HEK293T (cell line): ENCODE measurements around the gene PCBP4.

Experiments used
- CTCF ChIA-PET: fragments of 350-600 bp; formaldehyde crosslinking; extraction: SDS; loops from one replicate; lab custom pipeline; 2021; ENCODE audit warnings: antibody characterized with exemption, inconsistent platforms; lab: Yijun Ruan, JAX
- POLR2A ChIA-PET: fragments of 350-600 bp; formaldehyde crosslinking; extraction: SDS; loops from one replicate; lab custom pipeline; 2020; ENCODE audit warnings: antibody characterized with exemption, inconsistent platforms; lab: Yijun Ruan, JAX
- DNase-seq: peaks from one replicate; pipeline ENCODE4 v3.0.0; 2012; ENCODE audit warnings: mixed read lengths; ENCODE audit errors: extremely low spot score
- ARNT ChIP-seq: fragments of 450-650 bp; IDR thresholded peaks from 2 replicates; pipeline ENCODE4 v1.6.1; 2017; ENCODE audit warnings: mild to moderate bottlenecking
- BHLHE40 ChIP-seq: fragments of 450-650 bp; IDR thresholded peaks from 2 replicates; pipeline ENCODE4 v1.6.1; 2016; ENCODE audit warnings: mild to moderate bottlenecking, moderate library complexity, borderline replicate concordance
- CTBP1 ChIP-seq: fragments of 450-650 bp; IDR thresholded peaks from 2 replicates; pipeline ENCODE4 v1.6.1; 2016; ENCODE audit warnings: borderline replicate concordance
- ELF4 ChIP-seq: fragments of 450-650 bp; IDR thresholded peaks from 2 replicates; pipeline ENCODE4 v1.6.1; 2017; ENCODE audit warnings: antibody characterized with exemption
- FOXA1 ChIP-seq: fragments of 450-650 bp; IDR thresholded peaks from 2 replicates; pipeline ENCODE4 v1.6.1; 2016; ENCODE audit warnings: mild to moderate bottlenecking
- FOXK2 ChIP-seq: fragments of 450-650 bp; IDR thresholded peaks from 2 replicates; pipeline ENCODE4 v1.6.1; 2016; ENCODE audit warnings: mild to moderate bottlenecking
- FOXM1 ChIP-seq: fragments of 450-650 bp; IDR thresholded peaks from 2 replicates; pipeline ENCODE4 v1.6.1; 2017; ENCODE audit warnings: mild to moderate bottlenecking, borderline replicate concordance
- HDGF ChIP-seq: fragments of 450-650 bp; IDR thresholded peaks from 2 replicates; pipeline ENCODE4 v1.6.1; 2017; ENCODE audit warnings: antibody characterized with exemption, borderline replicate concordance
- L3MBTL2 ChIP-seq: fragments of 450-650 bp; conservative IDR thresholded peaks from 2 replicates; pipeline ENCODE4 v1.6.1; 2016; ENCODE audit warnings: mild to moderate bottlenecking
- LEF1 ChIP-seq: fragments of 450-650 bp; IDR thresholded peaks from 2 replicates; pipeline ENCODE4 v1.6.1; 2017; ENCODE audit warnings: mild to moderate bottlenecking, borderline replicate concordance
- NFRKB ChIP-seq: fragments of 450-650 bp; IDR thresholded peaks from 2 replicates; pipeline ENCODE4 v1.6.1; 2016; ENCODE audit warnings: mild to moderate bottlenecking, moderate library complexity
- PKNOX1 ChIP-seq: fragments of 450-650 bp; IDR thresholded peaks from 2 replicates; pipeline ENCODE4 v1.6.1; 2016
- SP1 ChIP-seq: fragments of 450-650 bp; IDR thresholded peaks from 2 replicates; pipeline ENCODE4 v1.6.1; 2017
- SUZ12 ChIP-seq: fragments of 450-650 bp; IDR thresholded peaks from 2 replicates; pipeline ENCODE4 v1.6.1; 2016; ENCODE audit warnings: mild to moderate bottlenecking
- TARDBP ChIP-seq: fragments of 450-650 bp; IDR thresholded peaks from 2 replicates; pipeline ENCODE4 v1.6.1; 2016
- ZNF384 ChIP-seq: fragments of 450-650 bp; IDR thresholded peaks from 2 replicates; pipeline ENCODE4 v1.6.1; 2016

The PCBP4 gene

GRCh38 chr3:51980253-51980652 is 13.0 kb upstream of the PCBP4 start:
- POLR2A ChIA-PET, result no interaction called here
- TF ChIP-seq SP1 (no peak), L3MBTL2 (no peak), PKNOX1 (no peak), ZNF384 (no peak), TARDBP (no peak), FOXK2 (no peak), NFRKB (no peak), FOXM1 (no peak)
- no peak for DNase-seq
- CTCF ChIA-PET, result no interaction called here

- CTCF ChIA-PET, result no interaction called here
- no peak for TF ChIP-seq ARNT
- TF ChIP-seq FOXA1, result no peak
- TF ChIP-seq PKNOX1, result no peak
- no peak for TF ChIP-seq SP1
- no peak for TF ChIP-seq NFRKB
- TF ChIP-seq BHLHE40, result no peak
- POLR2A ChIA-PET, result interaction anchor here (1.7 to 1.8 kb wide), 2 partner anchors 9 to 17 kb away, joined by 3 to 10 read pairs; partner anchors contain the start of gene RPL29
- DNase-seq, result no peak
These were observed 10.9 kb upstream of the PCBP4 start for GRCh38 chr3:51978143-51978502.

GRCh38 chr3:51977446-51978142 is 10.3 kb upstream of the PCBP4 start:
- TF ChIP-seq NFRKB (no peak), CTBP1 (no peak), L3MBTL2 (no peak), SUZ12 (no peak), ARNT (no peak), LEF1 (no peak), TARDBP (no peak), HDGF (no peak), ZNF384 (no peak), SP1 (no peak), FOXK2 (no peak), ELF4 (no peak), FOXA1 (no peak), FOXM1 (no peak), BHLHE40 (no peak)
- POLR2A ChIA-PET, result interaction anchor here (0.6 to 2.0 kb wide), 3 partner anchors 8 to 18 kb away, joined by 3 to 6 read pairs (median 4); partner anchors contain the start of gene RPL29
- CTCF ChIA-PET, result no interaction called here
- no peak for DNase-seq

- DNase-seq, result peak; percentile 54
- POLR2A ChIA-PET, result interaction anchor here (0.6 to 4.2 kb wide), 4 partner anchors 9 to 34 kb away, joined by 3 to 52 read pairs (median 5); partner anchors contain the start of genes PARP3, PCBP4, RPL29 and RRP9
- TF ChIP-seq BHLHE40, result no peak
- TF ChIP-seq FOXK2, result no peak
- no peak for TF ChIP-seq NFRKB
- TF ChIP-seq CTBP1, result no peak
- no peak for TF ChIP-seq SUZ12
- no peak for TF ChIP-seq SP1
- no peak for TF ChIP-seq ELF4
- no peak for TF ChIP-seq L3MBTL2
- TF ChIP-seq LEF1, result no peak
- TF ChIP-seq ARNT, result no peak
- no peak for TF ChIP-seq TARDBP
- TF ChIP-seq PKNOX1, result no peak
- no peak for TF ChIP-seq FOXA1
- CTCF ChIA-PET, result no interaction called here
These were observed 8.7 kb upstream of the PCBP4 start for GRCh38 chr3:51975852-51976549.

- peak; percentile 82 for DNase-seq
- CTCF ChIA-PET, result interaction anchor here (2.4 to 4.5 kb wide), 2 partner anchors 8 to 33 kb away, joined by 14 to 21 read pairs; partner anchors contain the start of genes ACY1, PARP3 and RRP9
- POLR2A ChIA-PET, result interaction anchor here (0.6 to 4.2 kb wide), 10 partner anchors 8 to 269 kb away, joined by 3 to 52 read pairs (median 6); partner anchors contain the start of genes ACY1, PARP3, PCBP4 and RPL29
- TF ChIP-seq ELF4, result no peak
- TF ChIP-seq NFRKB, result no peak
- TF ChIP-seq PKNOX1, result no peak
- TF ChIP-seq HDGF, result no peak
- no peak for TF ChIP-seq TARDBP
- no peak for TF ChIP-seq LEF1
- no peak for TF ChIP-seq ZNF384
- no peak for TF ChIP-seq FOXM1
- TF ChIP-seq SUZ12, result no peak
- TF ChIP-seq FOXK2, result no peak
- TF ChIP-seq BHLHE40, result no peak
- no peak for TF ChIP-seq CTBP1
- TF ChIP-seq ARNT, result no peak
- TF ChIP-seq FOXA1, result no peak
- no peak; the same call in 1 of the 2 replicates for TF ChIP-seq L3MBTL2
- no peak for TF ChIP-seq SP1
These were observed 8.0 kb upstream of the PCBP4 start, which contains the start of gene ABHD14A for GRCh38 chr3:51974963-51975851. TSS of gene ABHD14A (plus strand) at chr3:51975064. CDS start at chr3:51975136, 72 bp downstream.
